Neural cell (in vitro differentiated cells): ENCODE data around the gene UTP18. TPM values are rescaled to one million over a fixed set of nuclear protein-coding genes. Genes with fewer than 3 reads are reported as not detected.

Experiments used
- H2AFZ ChIP-seq: fragments of 200-600, 300-800 bp; sonication (generic), shearing (Covaris generic); 2 replicates; pipeline ENCODE4 v1.6.0; 2014; ENCODE audit warnings: low read depth, mild to moderate bottlenecking, antibody characterized with exemption, low read length, moderate library complexity
- H3F3A ChIP-seq: fragments of 200-600 bp; shearing (Covaris generic); 2 replicates; pipeline ENCODE4 v1.6.1; 2016; ENCODE audit warnings: mild to moderate bottlenecking, moderate library complexity, mixed read lengths, antibody characterized with exemption, low read length; ENCODE audit not compliant: insufficient read depth, poor library complexity, severe bottlenecking
- H3K27ac ChIP-seq: fragments of 200-600, 300-800 bp; sonication (generic), shearing (Covaris generic); 2 replicates; pipeline ENCODE4 v1.5.1; 2014; ENCODE audit warnings: mild to moderate bottlenecking, low read length, moderate library complexity
- H3K27me3 ChIP-seq: fragments of 300-800, 200-600 bp; sonication (generic), shearing (Covaris generic); 2 replicates; pipeline ENCODE4 v1.6.0; 2014; ENCODE audit warnings: mild to moderate bottlenecking, low read depth, low read length, moderate library complexity; ENCODE audit not compliant: insufficient read depth
- H3K36me3 ChIP-seq: fragments of 300-800, 200-600 bp; sonication (generic), shearing (Covaris generic); 2 replicates; pipeline ENCODE4 v1.5.1; 2014; ENCODE audit warnings: mild to moderate bottlenecking, antibody characterized with exemption, low read length, moderate library complexity; ENCODE audit not compliant: insufficient read depth
- H3K4me2 ChIP-seq: fragments of 300-800, 200-600 bp; sonication (generic), shearing (Covaris generic); 2 replicates; pipeline ENCODE4 v1.6.0; 2014; ENCODE audit warnings: mild to moderate bottlenecking, low read length
- H3K4me3 ChIP-seq: fragments of 300-800, 200-600 bp; sonication (generic), shearing (Covaris generic); 2 replicates; pipeline ENCODE4 v1.5.1; 2014; ENCODE audit warnings: mild to moderate bottlenecking, low read length, moderate library complexity
- H3K79me2 ChIP-seq: fragments of 200-600 bp; shearing (Covaris generic); replicated peaks from 2 replicates; pipeline ENCODE4 v1.6.0; 2014; ENCODE audit warnings: mild to moderate bottlenecking, low read length, moderate library complexity; ENCODE audit not compliant: insufficient read depth
- H3K9ac ChIP-seq: fragments of 300-800, 200-600 bp; sonication (generic), shearing (Covaris generic); 2 replicates; pipeline ENCODE4 v1.6.1; 2016; ENCODE audit warnings: mild to moderate bottlenecking, low read length, mixed read lengths
- H3K9me2 ChIP-seq: fragments of 200-600 bp; shearing (Covaris generic); 2 replicates; pipeline ENCODE4 v1.6.1; 2016; ENCODE audit warnings: mild to moderate bottlenecking, low read length, mixed read lengths; ENCODE audit not compliant: insufficient read depth
- H3K9me3 ChIP-seq: fragments of 200-600, 300-800 bp; sonication (generic), shearing (Covaris generic); 2 replicates; pipeline ENCODE4 v1.6.1; 2016; ENCODE audit warnings: mild to moderate bottlenecking, mixed run types, low read length, moderate library complexity, mixed read lengths
- H4K20me1 ChIP-seq: fragments of 200-600 bp; shearing (Covaris generic); 2 replicates; pipeline ENCODE4 v1.6.1; 2016; ENCODE audit warnings: mild to moderate bottlenecking, mixed run types; ENCODE audit not compliant: insufficient read depth
- CTCF ChIP-seq: fragments of 450-650 bp; IDR thresholded peaks from 2 replicates; pipeline ENCODE4 v1.5.1; 2014; ENCODE audit warnings: antibody characterized with exemption, mild to moderate bottlenecking, moderate library complexity; ENCODE audit not compliant: poor library complexity, severe bottlenecking
- EP300 ChIP-seq: fragments of 450-650 bp; conservative IDR thresholded peaks from 2 replicates; pipeline ENCODE4 v1.6.1; 2014; ENCODE audit warnings: antibody characterized with exemption, mild to moderate bottlenecking, moderate library complexity; ENCODE audit not compliant: poor library complexity, severe bottlenecking
- EZH2 ChIP-seq: fragments of 200-600, 300-800 bp; shearing (Covaris generic), sonication (generic); IDR thresholded peaks from 2 replicates; pipeline ENCODE4 v1.6.1; 2014; ENCODE audit warnings: antibody characterized with exemption, low read length, borderline replicate concordance, mild to moderate bottlenecking; ENCODE audit not compliant: insufficient read depth, poor library complexity, severe bottlenecking
- MXI1 ChIP-seq: fragments of 450-650 bp; conservative IDR thresholded peaks from 2 replicates; pipeline ENCODE4 v1.6.1; 2014; ENCODE audit warnings: antibody characterized with exemption, mild to moderate bottlenecking; ENCODE audit not compliant: poor library complexity, severe bottlenecking
- POLR2AphosphoS5 ChIP-seq: IDR thresholded peaks from 2 replicates; pipeline ENCODE4 v1.6.1; 2012
- RAD21 ChIP-seq: fragments of 450-650 bp; conservative IDR thresholded peaks from 2 replicates; pipeline ENCODE4 v1.6.1; 2014; ENCODE audit warnings: antibody characterized with exemption, mild to moderate bottlenecking, moderate library complexity
- REST ChIP-seq: IDR thresholded peaks from 2 replicates; pipeline ENCODE4 v1.6.1; 2012; ENCODE audit warnings: borderline replicate concordance
- SMC3 ChIP-seq: fragments of 450-650 bp; conservative IDR thresholded peaks from 2 replicates; pipeline ENCODE4 v1.6.1; 2014; ENCODE audit warnings: antibody characterized with exemption, mild to moderate bottlenecking, moderate library complexity; ENCODE audit not compliant: poor library complexity
- TAF1 ChIP-seq: IDR thresholded peaks from 2 replicates; pipeline ENCODE4 v1.6.1; 2012; ENCODE audit warnings: low read depth
- polyA plus RNA-seq: library from polyadenylated mRNA; depleted of rRNA; stranded (reverse); fragments of >200 nt; gene quantifications from 2 replicates; pipeline ENCODE4 v1.2.3, GENCODE V29; 2014

UTP18 gene
- polyA plus RNA-seq, 1 donor from 2014 or later: 52.1 TPM

GRCh38 chr17:51245535-51245934 is 14.8 kb upstream of the UTP18 start:
- no peak overlapping the region for H3K27ac ChIP-seq
- no peak overlapping the region for H2AFZ ChIP-seq
- no peaks in the 10 kb centered on the region for H3F3A ChIP-seq
- H3K4me3 ChIP-seq: no peak overlapping the region
- H3K9ac ChIP-seq: no peak overlapping the region
- no peaks in the 10 kb centered on the region for H3K9me2 ChIP-seq
- TF ChIP-seq SMC3: no peak
- TF ChIP-seq TAF1: no peak
- no peak for TF ChIP-seq REST
- TF ChIP-seq EP300: no peak
- TF ChIP-seq EZH2: no peak
- no peak for TF ChIP-seq RAD21
- no peak for TF ChIP-seq POLR2AphosphoS5
- TF ChIP-seq CTCF: no peak
- no peak for TF ChIP-seq MXI1
- H3K36me3 ChIP-seq: no peaks in the 10 kb centered on the region
- peaks cover 4% of the 10 kb centered on the region for H3K9me3 ChIP-seq
- peaks cover 6% of the 10 kb centered on the region for H3K79me2 ChIP-seq
- H4K20me1 ChIP-seq: no peaks in the 10 kb centered on the region
- no peak overlapping the region for H3K4me2 ChIP-seq
- H3K27me3 ChIP-seq: no peaks in the 10 kb centered on the region

- Histone ChIP-seq H3K9me2 (no peaks in the 10 kb centered on the region), H3K27me3 (no peaks in the 10 kb centered on the region), H3K36me3 (peaks cover 4% of the 10 kb centered on the region), H3K27ac (no peak overlapping the region), H3K4me2 (no peak overlapping the region), H2AFZ (no peak overlapping the region), H3K4me3 (no peak overlapping the region), H3F3A (no peaks in the 10 kb centered on the region), H3K79me2 (peaks cover 25% of the 10 kb centered on the region), H3K9ac (no peak overlapping the region), H4K20me1 (no peaks in the 10 kb centered on the region), H3K9me3 (peaks cover 4% of the 10 kb centered on the region)
- TF ChIP-seq EZH2 (no peak), CTCF (no peak), POLR2AphosphoS5 (no peak), EP300 (no peak)
Measured at GRCh38 chr17:51250314-51250840, 10.0 kb upstream of the UTP18 start.
